PC-9 (cell line): Measurements from ENCODE around the gene SFRP5. TPM values are rescaled to one million over a fixed set of nuclear protein-coding genes. Genes with fewer than 3 reads are reported as not detected.

ENCODE experiments used
- BruUV-seq: library from RNA; stranded (reverse); fragments of 400-500 nt; replicated peaks from 2 replicates; lab custom pipeline; 2021; lab: Mats Ljungman, UMichigan
- CTCF ChIA-PET: fragments of 300-600 bp; sonication (Branson Sonifier 250); formaldehyde crosslinking; loops from one replicate; lab custom pipeline; 2022; ENCODE audit warnings: antibody characterized with exemption; lab: Charles Lee
- POLR2A ChIA-PET: fragments of 300-600 bp; sonication (Branson Sonifier 250); formaldehyde crosslinking; loops from one replicate; lab custom pipeline; 2022; ENCODE audit warnings: antibody characterized with exemption; ENCODE audit not compliant: unreplicated experiment; lab: Charles Lee
- DNase-seq, 2 experiments: peaks; one replicate each; pipeline versions ENCODE4 v3.0.0 to v3.0.0-alpha.2; 2015 to 2022; ENCODE audit warnings: mixed read lengths in 1 of 2
- H2AFZ ChIP-seq: fragments of 200-600 bp; sonication (generic); 2 replicates; pipeline ENCODE4 v1.8.1; 2017; ENCODE audit warnings: antibody characterized with exemption
- H3F3A ChIP-seq: fragments of 200-600 bp; sonication (generic); 2 replicates; pipeline ENCODE4 v1.8.1; 2017; ENCODE audit warnings: antibody characterized with exemption, mild to moderate bottlenecking, low read depth; ENCODE audit not compliant: insufficient read depth
- H3K27ac ChIP-seq: fragments of 200-600 bp; sonication (generic); 2 replicates; pipeline ENCODE4 v1.6.1; 2016; ENCODE audit warnings: mixed run types
- H3K27me3 ChIP-seq: fragments of 200-600 bp; sonication (generic); 2 replicates; pipeline ENCODE4 v1.6.1; 2016; ENCODE audit warnings: low read depth, mixed run types; ENCODE audit not compliant: insufficient read depth
- H3K36me3 ChIP-seq: fragments of 200-600 bp; sonication (generic); 2 replicates; pipeline ENCODE4 v1.6.1; 2016; ENCODE audit warnings: low read depth, mixed run types
- H3K4me1 ChIP-seq: fragments of 200-600 bp; sonication (generic); replicated peaks from 2 replicates; pipeline ENCODE4 v1.6.1; 2016; ENCODE audit warnings: mixed run types; ENCODE audit not compliant: insufficient read depth
- H3K4me2 ChIP-seq: fragments of 200-600 bp; sonication (generic); 2 replicates; pipeline ENCODE4 v1.6.1; 2017; ENCODE audit warnings: mixed run types
- H3K4me3 ChIP-seq: fragments of 200-600 bp; sonication (generic); 2 replicates; pipeline ENCODE4 v1.6.1; 2016; ENCODE audit warnings: mixed run types
- H3K79me2 ChIP-seq: fragments of 200-600 bp; sonication (generic); 2 replicates; pipeline ENCODE4 v1.6.1; 2017; ENCODE audit warnings: low read depth, mixed run types
- H3K9me2 ChIP-seq: fragments of 200-600 bp; sonication (generic); 2 replicates; pipeline ENCODE4 v1.8.1; 2017; ENCODE audit warnings: mild to moderate bottlenecking; ENCODE audit not compliant: insufficient read depth
- H3K9me3 ChIP-seq: fragments of 200-600 bp; sonication (generic); 2 replicates; pipeline ENCODE4 v1.8.1; 2016; ENCODE audit warnings: low read depth; ENCODE audit not compliant: insufficient read depth
- H4K20me1 ChIP-seq: fragments of 200-600 bp; sonication (generic); 2 replicates; pipeline ENCODE4 v1.8.1; 2017; ENCODE audit not compliant: insufficient read depth
- CTCF ChIP-seq: fragments of 200-600 bp; sonication (generic); conservative IDR thresholded peaks from 2 replicates; pipeline ENCODE4 v1.6.1; 2017; ENCODE audit warnings: mixed run types, antibody characterized with exemption, mild to moderate bottlenecking, moderate library complexity
- EZH2 ChIP-seq: fragments of 200-600 bp; sonication (generic); IDR thresholded peaks from 2 replicates; pipeline ENCODE4 v1.8.0; 2017; ENCODE audit warnings: antibody characterized with exemption, low read depth
- intact Hi-C: fragments of 100-400 bp; cut with micrococcal nuclease; formaldehyde crosslinking; loops from one replicate; pipeline ENCODE4 v1.10.0; 2022; ENCODE audit not compliant: unreplicated experiment
- total RNA-seq: library from RNA; stranded (reverse); gene quantifications from 2 replicates; pipeline ENCODE4 v1.2.3, GENCODE V29; 2021

SFRP5 gene
- total RNA-seq, 1 experiment from 2014 or later = not detected

- CTCF ChIA-PET = no interaction called here
- H4K20me1 ChIP-seq = no peaks in the 10 kb centered on the region
- BruUV-seq = no TSS peak
- TF ChIP-seq EZH2 (no peak), CTCF (no peak)
- H3K4me1 ChIP-seq = no peaks in the 10 kb centered on the region
- H2AFZ ChIP-seq = no peak overlapping the region
- H3K4me3 ChIP-seq = no peak overlapping the region
- intact Hi-C loops = no loop called here
- POLR2A ChIA-PET = no interaction called here
- H3K27me3 ChIP-seq = no peaks in the 10 kb centered on the region
- H3K36me3 ChIP-seq = no peaks in the 10 kb centered on the region
- H3K9me2 ChIP-seq = no peaks in the 10 kb centered on the region
- no peaks in the 10 kb centered on the region for H3K9me3 ChIP-seq
- H3K27ac ChIP-seq = no peak overlapping the region
- H3F3A ChIP-seq = no peaks in the 10 kb centered on the region
- no peak for DNase-seq
- no peak overlapping the region for H3K4me2 ChIP-seq
- no peaks in the 10 kb centered on the region for H3K79me2 ChIP-seq
Observed at GRCh38 chr10:97755718-97756117, 16.1 kb downstream of the SFRP5 start.

GRCh38 chr10:97754726-97755125 lies 17.1 kb downstream of the SFRP5 start:
- no peak for DNase-seq
- H2AFZ ChIP-seq = no peak overlapping the region
- no peak overlapping the region for H3K27ac ChIP-seq
- H3K36me3 ChIP-seq = no peaks in the 10 kb centered on the region
- no peaks in the 10 kb centered on the region for H3K27me3 ChIP-seq
- H3F3A ChIP-seq = no peaks in the 10 kb centered on the region
- no peak overlapping the region for H3K4me2 ChIP-seq
- no TSS peak for BruUV-seq
- no peak overlapping the region for H3K4me3 ChIP-seq
- H3K4me1 ChIP-seq = no peaks in the 10 kb centered on the region
- no peaks in the 10 kb centered on the region for H4K20me1 ChIP-seq
- intact Hi-C loops = no loop called here
- POLR2A ChIA-PET = no interaction called here
- TF ChIP-seq EZH2 (no peak), CTCF (no peak)
- H3K9me3 ChIP-seq = no peaks in the 10 kb centered on the region
- CTCF ChIA-PET = no interaction called here
- H3K9me2 ChIP-seq = no peaks in the 10 kb centered on the region
- H3K79me2 ChIP-seq = no peaks in the 10 kb centered on the region

- Histone ChIP-seq H4K20me1 (no peaks in the 10 kb centered on the region), H3K9me3 (no peaks in the 10 kb centered on the region), H3K4me1 (no peaks in the 10 kb centered on the region), H3K27ac (no peak overlapping the region), H3F3A (no peaks in the 10 kb centered on the region), H2AFZ (no peak overlapping the region), H3K4me2 (no peak overlapping the region), H3K36me3 (0 out of 2 replicates have a peak, but pooled peaks cover 6% of the 10 kb centered on the region), H3K9me2 (no peaks in the 10 kb centered on the region), H3K79me2 (no peaks in the 10 kb centered on the region), H3K27me3 (no peaks in the 10 kb centered on the region), H3K4me3 (no peak overlapping the region)
- no peak for DNase-seq
- ChIA-PET POLR2A (no interaction called here), CTCF (no interaction called here)
- BruUV-seq = no TSS peak
- intact Hi-C loops = no loop called here
- TF ChIP-seq EZH2 (no peak), CTCF (no peak)
Observed at GRCh38 chr10:97752956-97753355, 18.8 kb downstream of the SFRP5 start.
